DOHH2 (cell line): ENCODE data around the gene RBM39.

Experiments used
- H3F3A ChIP-seq: fragments of 200-600 bp; sonication (generic), shearing (Covaris generic); 2 replicates; pipeline ENCODE4 v1.6.0; 2016; ENCODE audit warnings: antibody characterized with exemption, mild to moderate bottlenecking; ENCODE audit not compliant: control insufficient read depth, insufficient read depth
- H3K27ac ChIP-seq: fragments of 200-600 bp; sonication (generic); 2 replicates; pipeline ENCODE4 v1.5.1; 2014; ENCODE audit warnings: low read depth, mild to moderate bottlenecking, low read length, moderate library complexity
- H3K27me3 ChIP-seq: fragments of 200-600 bp; sonication (generic); 2 replicates; pipeline ENCODE4 v1.6.1; 2014; ENCODE audit warnings: mild to moderate bottlenecking, low read length, mixed read lengths; ENCODE audit not compliant: control insufficient read depth
- H3K36me3 ChIP-seq: fragments of 200-600 bp; sonication (generic); 2 replicates; pipeline ENCODE4 v1.6.1; 2014; ENCODE audit warnings: mild to moderate bottlenecking, low read length, moderate library complexity, mixed read lengths; ENCODE audit not compliant: control insufficient read depth
- H3K4me1 ChIP-seq: fragments of 200-600 bp; sonication (generic); 2 replicates; pipeline ENCODE4 v1.6.1; 2014; ENCODE audit warnings: mild to moderate bottlenecking, low read length, mixed read lengths; ENCODE audit not compliant: control insufficient read depth
- H3K4me2 ChIP-seq: fragments of 200-600 bp; sonication (generic); 2 replicates; pipeline ENCODE4 v1.6.0; 2014; ENCODE audit warnings: mild to moderate bottlenecking, low read length, moderate library complexity
- H3K4me3 ChIP-seq: fragments of 200-600 bp; sonication (generic); 2 replicates; pipeline ENCODE4 v1.5.1; 2014; ENCODE audit warnings: mild to moderate bottlenecking, low read length, mixed read lengths
- H3K79me2 ChIP-seq: fragments of 200-600 bp; sonication (generic); 2 replicates; pipeline ENCODE4 v1.6.1; 2014; ENCODE audit warnings: mild to moderate bottlenecking, low read length, mixed read lengths; ENCODE audit not compliant: control insufficient read depth
- H3K9me2 ChIP-seq: fragments of 200-600 bp; sonication (generic); replicated peaks from 2 replicates; pipeline ENCODE4 v1.6.1; 2014; ENCODE audit warnings: mild to moderate bottlenecking, low read length, mixed read lengths; ENCODE audit not compliant: control insufficient read depth
- H3K9me3 ChIP-seq: fragments of 200-600 bp; sonication (generic); 2 replicates; pipeline ENCODE4 v1.6.1; 2014; ENCODE audit warnings: antibody characterized with exemption, low read length, mixed read lengths; ENCODE audit not compliant: control insufficient read depth, insufficient read depth
- H4K20me1 ChIP-seq: fragments of 200-600 bp; sonication (generic); 2 replicates; pipeline ENCODE4 v1.6.0; 2014; ENCODE audit warnings: low read depth, mild to moderate bottlenecking, antibody characterized with exemption, low read length, moderate library complexity; ENCODE audit not compliant: control insufficient read depth, insufficient read depth
- CTCF ChIP-seq: fragments of 200-600 bp; sonication (generic); IDR thresholded peaks from one replicate; pipeline ENCODE4 v1.5.1; 2014; ENCODE audit warnings: antibody characterized with exemption, mild to moderate bottlenecking, low read depth, low read length; ENCODE audit not compliant: poor library complexity, severe bottlenecking
- EZH2phosphoT487 ChIP-seq: fragments of 200-600 bp; sonication (generic); IDR thresholded peaks from 2 replicates; pipeline ENCODE4 v1.6.1; 2017; ENCODE audit warnings: borderline replicate concordance, mild to moderate bottlenecking, antibody characterized with exemption, low read length, moderate library complexity, mixed read lengths

The RBM39 gene

GRCh38 chr20:35660122-35660937 lies 81.7 kb downstream of the RBM39 start:
- H3K9me3 ChIP-seq, result no peaks in the 10 kb centered on the region
- peaks cover 65% of the 10 kb centered on the region for H3K4me1 ChIP-seq
- H4K20me1 ChIP-seq, result peaks cover 51% of the 10 kb centered on the region
- no peaks in the 10 kb centered on the region for H3F3A ChIP-seq
- H3K27ac ChIP-seq, result no peak overlapping the region
- no peak for TF ChIP-seq EZH2phosphoT487
- TF ChIP-seq CTCF, result no peak
- no peaks in the 10 kb centered on the region for H3K9me2 ChIP-seq
- no peaks in the 10 kb centered on the region for H3K27me3 ChIP-seq
- 0 out of 2 replicates have a peak overlapping the region, but pooled peaks have one; percentile 9 for H3K4me3 ChIP-seq
- H3K79me2 ChIP-seq, result peaks cover 99% of the 10 kb centered on the region
- H3K4me2 ChIP-seq, result peak overlapping the region; percentile 99
- H3K36me3 ChIP-seq, result peaks cover 80% of the 10 kb centered on the region

- Histone ChIP-seq H3K9me3 (no peaks in the 10 kb centered on the region), H3K9me2 (no peaks in the 10 kb centered on the region), H3K4me2 (0 out of 2 replicates have a peak overlapping the region, but pooled peaks have one; percentile 10), H4K20me1 (peaks cover 50% of the 10 kb centered on the region), H3K27ac (no peak overlapping the region), H3K36me3 (peaks cover 88% of the 10 kb centered on the region), H3F3A (peaks cover 2% of the 10 kb centered on the region; the same call in 1 of the 2 replicates), H3K4me1 (peaks cover 46% of the 10 kb centered on the region), H3K27me3 (no peaks in the 10 kb centered on the region), H3K79me2 (peaks cover 100% of the 10 kb centered on the region), H3K4me3 (no peak overlapping the region)
- TF ChIP-seq CTCF, result no peak
- no peak for TF ChIP-seq EZH2phosphoT487
Observed at GRCh38 chr20:35657271-35657670, 84.8 kb downstream of the RBM39 start.

- Histone ChIP-seq H3K4me3 (no peak overlapping the region), H3K36me3 (peaks cover 90% of the 10 kb centered on the region), H3K27ac (no peak overlapping the region), H3K9me2 (no peaks in the 10 kb centered on the region), H4K20me1 (peaks cover 39% of the 10 kb centered on the region), H3F3A (peaks cover 15% of the 10 kb centered on the region; the same call in 1 of the 2 replicates), H3K27me3 (no peaks in the 10 kb centered on the region), H3K4me2 (no peak overlapping the region), H3K79me2 (peaks cover 100% of the 10 kb centered on the region), H3K9me3 (no peaks in the 10 kb centered on the region), H3K4me1 (peaks cover 19% of the 10 kb centered on the region)
- no peak for TF ChIP-seq EZH2phosphoT487
- no peak for TF ChIP-seq CTCF
Observed at GRCh38 chr20:35654415-35654814, 87.6 kb downstream of the RBM39 start.
